NCI-H187 treated with DMSO at 0.1 percent for 48 hours (cell line): ENCODE data around the gene ABCC11.

Experiments used
- DNase-seq: peaks from one replicate; lab custom pipeline; 2025; lab: John Stamatoyannopoulos, UW

The ABCC11 gene

GRCh38 chr16:48161906-48162305 lies 85.4 kb downstream of the ABCC11 start:
- no peak for DNase-seq

- no peak for DNase-seq
Observed at GRCh38 chr16:48160575-48160974, 86.8 kb downstream of the ABCC11 start.

- no peak for DNase-seq
Observed at GRCh38 chr16:48158296-48158695, 89.0 kb downstream of the ABCC11 start.

GRCh38 chr16:48157794-48158193 lies 89.5 kb downstream of the ABCC11 start:
- DNase-seq: no peak

- DNase-seq: no peak
Observed at GRCh38 chr16:48157302-48157701, 90.0 kb downstream of the ABCC11 start.

GRCh38 chr16:48156790-48157209 lies 90.5 kb downstream of the ABCC11 start:
- no peak for DNase-seq

- DNase-seq: no peak
Observed at GRCh38 chr16:48155926-48156789, 91.2 kb downstream of the ABCC11 start, which contains the start of gene ABCC12. TSS of gene ABCC12 (minus strand) at chr16:48155993. CDS start at chr16:48146424, 9,569 bp downstream.

- no peak for DNase-seq
Observed at GRCh38 chr16:48153774-48154173, 93.6 kb downstream of the ABCC11 start.

- DNase-seq: no peak
Observed at GRCh38 chr16:48152226-48152625, 95.1 kb downstream of the ABCC11 start.

- no peak for DNase-seq
Observed at GRCh38 chr16:48150707-48151106, 96.6 kb downstream of the ABCC11 start.

- no peak for DNase-seq
Observed at GRCh38 chr16:48146710-48147109, 100.6 kb downstream of the ABCC11 start.

- no peak for DNase-seq
Observed at GRCh38 chr16:48146131-48146530, 101.2 kb downstream of the ABCC11 start.

GRCh38 chr16:48143812-48144368 lies 103.4 kb downstream of the ABCC11 start:
- DNase-seq: no peak

- DNase-seq: no peak
Observed at GRCh38 chr16:48140821-48141220, 106.5 kb downstream of the ABCC11 start.

- DNase-seq: no peak
Observed at GRCh38 chr16:48139517-48139916, 107.8 kb downstream of the ABCC11 start.

GRCh38 chr16:48138543-48138942 lies 108.8 kb downstream of the ABCC11 start:
- no peak for DNase-seq

- DNase-seq: no peak
Observed at GRCh38 chr16:48137822-48138221, 109.5 kb downstream of the ABCC11 start.

GRCh38 chr16:48136547-48137360 lies 110.6 kb downstream of the ABCC11 start:
- DNase-seq: no peak

- DNase-seq: no peak
Observed at GRCh38 chr16:48133455-48134211, 113.7 kb downstream of the ABCC11 start.

- no peak for DNase-seq
Observed at GRCh38 chr16:48132696-48133095, 114.6 kb downstream of the ABCC11 start.

GRCh38 chr16:48131201-48131935 lies 116.0 kb downstream of the ABCC11 start:
- DNase-seq: no peak
